Endothelial cell of umbilical vein (primary cell): ENCODE results near the gene EPHA4. TPM values are rescaled to one million over a fixed set of nuclear protein-coding genes. Genes with fewer than 3 reads are reported as not detected.
A peak's percentile ranks its signal among the peaks of the same experiment; 100 is the strongest.

Experiments used
- BruUV-seq: library from RNA; stranded (reverse); fragments of 400-500 nt; replicated peaks from 2 replicates; lab custom pipeline; 2021; lab: Mats Ljungman, UMichigan
- CTCF ChIA-PET: fragments of 300-600, 350-600 bp; sonication (Branson Sonifier 250); formaldehyde crosslinking; loops from one replicate; lab custom pipeline; 2021; ENCODE audit warnings: antibody characterized with exemption, inconsistent platforms; lab: Charles Lee
- POLR2A ChIA-PET: fragments of 300-600, 350-600 bp; sonication (Branson Sonifier 250); formaldehyde crosslinking; loops from one replicate; lab custom pipeline; 2021; ENCODE audit warnings: antibody characterized with exemption, inconsistent platforms; lab: Charles Lee
- DNase-seq: peaks from one replicate; pipeline ENCODE4 v3.0.0-alpha.2; 2011; ENCODE audit warnings: low read depth, low spot score
- FAIRE-seq: peaks from 2 replicates; lab custom pipeline; 2011; peaks lifted over from hg19 to GRCh38; lab: Jason Lieb, UNC
- H2AFZ ChIP-seq: 2 replicates; pipeline ENCODE4 v1.6.0; 2012; ENCODE audit warnings: low read depth, low read length, control low read depth, inconsistent platforms
- H3K27ac ChIP-seq: 2 replicates; pipeline ENCODE4 v1.5.1; 2011; ENCODE audit warnings: low read depth, mild to moderate bottlenecking, control low read depth, low read length, moderate library complexity; ENCODE audit not compliant: insufficient read depth
- H3K27me3 ChIP-seq, 2 experiments: 2 replicates each; pipeline versions ENCODE4 v1.6.0 to v1.6.1; 2011; ENCODE audit warnings: low read length in 2 of 2, mixed read lengths in 1 of 2; ENCODE audit not compliant: control insufficient read depth in 2 of 2, insufficient read depth in 2 of 2
- H3K36me3 ChIP-seq, 2 experiments: 2 replicates in 1 of 2; 3 replicates in 1 of 2; pipeline ENCODE4 v1.5.1; 2011; ENCODE audit warnings: low read length in 2 of 2, mild to moderate bottlenecking in 1 of 2, moderate library complexity in 1 of 2; ENCODE audit not compliant: control insufficient read depth in 2 of 2, insufficient read depth in 2 of 2; ENCODE audit errors: extremely low read depth in 1 of 2
- H3K4me1 ChIP-seq: 3 replicates; pipeline ENCODE4 v1.5.1; 2011; ENCODE audit warnings: mild to moderate bottlenecking, low read length; ENCODE audit not compliant: control insufficient read depth, insufficient read depth; ENCODE audit errors: extremely low read depth
- H3K4me2 ChIP-seq: 2 replicates; pipeline ENCODE4 v1.6.1; 2011; ENCODE audit warnings: low read length, control low read depth, mixed read lengths; ENCODE audit not compliant: insufficient read depth
- H3K4me3 ChIP-seq, 3 experiments: fragments of 200-600 bp in 1 of 3; sonication (generic), shearing (Covaris generic) in 1 of 3; replicated peaks in 1 of 3; 2 replicates each; pipeline ENCODE4 v1.5.1; 2011 to 2016; ENCODE audit warnings: control low read depth in 3 of 3, low read length in 3 of 3, mild to moderate bottlenecking in 2 of 3, inconsistent platforms in 1 of 3, low read depth in 1 of 3, moderate library complexity in 1 of 3; ENCODE audit not compliant: insufficient read depth in 1 of 3
- H3K79me2 ChIP-seq: 2 replicates; pipeline ENCODE4 v1.6.0; 2012; ENCODE audit warnings: low read length, inconsistent platforms; ENCODE audit not compliant: control insufficient read depth, insufficient read depth
- H3K9ac ChIP-seq: replicated peaks from 2 replicates; pipeline ENCODE3; 2011; ENCODE audit warnings: low read length, control low read depth; ENCODE audit not compliant: insufficient read depth; ENCODE audit errors: extremely low read depth
- H3K9me1 ChIP-seq: replicated peaks from 3 replicates; pipeline ENCODE4 v1.6.0; 2011; ENCODE audit warnings: mild to moderate bottlenecking, low read length; ENCODE audit not compliant: control insufficient read depth, insufficient read depth; ENCODE audit errors: extremely low read depth
- H3K9me3 ChIP-seq: replicated peaks from 2 replicates; pipeline ENCODE4 v1.5.1; 2012; ENCODE audit warnings: low read length, inconsistent platforms; ENCODE audit not compliant: control insufficient read depth, insufficient read depth
- H4K20me1 ChIP-seq: replicated peaks from 2 replicates; pipeline ENCODE3; 2011; ENCODE audit warnings: mild to moderate bottlenecking, low read length; ENCODE audit not compliant: control insufficient read depth, insufficient read depth; ENCODE audit errors: extremely low read depth
- EZH2 ChIP-seq: IDR thresholded peaks from 2 replicates; pipeline ENCODE4 v1.6.1; 2012; ENCODE audit warnings: borderline replicate concordance, low read depth, mild to moderate bottlenecking, moderate library complexity, low read length, inconsistent platforms; ENCODE audit not compliant: severe bottlenecking
- FOS ChIP-seq: IDR thresholded peaks from 2 replicates; pipeline ENCODE4 v1.6.1; 2011; ENCODE audit warnings: mild to moderate bottlenecking, low read length, moderate library complexity, borderline replicate concordance; ENCODE audit not compliant: insufficient read depth
- GATA2 ChIP-seq: IDR thresholded peaks from 2 replicates; pipeline ENCODE4 v1.7.0; 2011; ENCODE audit warnings: low read depth, mild to moderate bottlenecking, moderate library complexity, mixed read lengths, low read length; ENCODE audit not compliant: insufficient read length, insufficient read depth
- JUN ChIP-seq: IDR thresholded peaks from 2 replicates; pipeline ENCODE4 v1.6.1; 2011; ENCODE audit warnings: borderline replicate concordance, low read depth; ENCODE audit not compliant: insufficient read length, insufficient read depth
- MAX ChIP-seq: IDR thresholded peaks from 2 replicates; pipeline ENCODE4 v1.6.1; 2011; ENCODE audit not compliant: insufficient read depth, insufficient read length
- MYC ChIP-seq: IDR thresholded peaks from one replicate; pipeline ENCODE4 v1.6.1; 2011; ENCODE audit warnings: mild to moderate bottlenecking, low read depth, low read length
- POLR2A ChIP-seq: IDR thresholded peaks from 2 replicates; pipeline ENCODE4 v1.6.1; 2012; ENCODE audit warnings: low read depth, mild to moderate bottlenecking, control low read depth, low read length
- POLR2AphosphoS5 ChIP-seq: IDR thresholded peaks from 2 replicates; pipeline ENCODE4 v1.6.1; 2012; ENCODE audit warnings: low read depth, mild to moderate bottlenecking, control low read depth, low read length, moderate library complexity; ENCODE audit not compliant: insufficient read depth
- dilution Hi-C: fragments of 300-500 bp; cut with MboI; formaldehyde crosslinking; loops from one replicate; pipeline ENCODE4 v1.15.0; 2019; ENCODE audit warnings: low sequenced_read_pairs; ENCODE audit not compliant: extremely low pct_ligation_motif_present
- intact Hi-C: fragments of 100-400 bp; cut with micrococcal nuclease; formaldehyde crosslinking; loops from one replicate; pipeline ENCODE4 v1.10.0; 2022
- polyA plus RNA-seq, 4 experiments: library from polyadenylated mRNA; depleted of rRNA in 3 of 4; stranded (reverse) in 3 of 4; unstranded in 1 of 4; fragments of >200 nt; gene quantifications; 2 replicates each; pipeline versions ENCODE4 v1.2.1 to v1.2.3, GENCODE V29; 2011 to 2012; ENCODE audit warnings: missing spikeins in 1 of 4
- total RNA-seq: library from RNA; stranded (reverse); gene quantifications from 2 replicates; pipeline ENCODE4 v1.2.3, GENCODE V29; 2021
- TF ChIP-seq, protein P1 (sequence below), 2 donors: IDR thresholded peaks; 1 replicate in 1 of 2; 2 replicates in 1 of 2; pipeline ENCODE4 v1.5.1; 2011; ENCODE audit warnings: low read length in 2 of 2, mild to moderate bottlenecking in 2 of 2, moderate library complexity in 2 of 2, control low read depth in 1 of 2, inconsistent platforms in 1 of 2, low read depth in 1 of 2; ENCODE audit not compliant: insufficient read depth in 1 of 2; ENCODE audit errors: extremely low read depth in 1 of 2

EPHA4 gene
- total and polyA plus RNA-seq, 2 donors (not counting 3 experiments of a cell fraction or from before 2014, with no cell fraction given), result 11.9 to 19.8 TPM

DNA sequence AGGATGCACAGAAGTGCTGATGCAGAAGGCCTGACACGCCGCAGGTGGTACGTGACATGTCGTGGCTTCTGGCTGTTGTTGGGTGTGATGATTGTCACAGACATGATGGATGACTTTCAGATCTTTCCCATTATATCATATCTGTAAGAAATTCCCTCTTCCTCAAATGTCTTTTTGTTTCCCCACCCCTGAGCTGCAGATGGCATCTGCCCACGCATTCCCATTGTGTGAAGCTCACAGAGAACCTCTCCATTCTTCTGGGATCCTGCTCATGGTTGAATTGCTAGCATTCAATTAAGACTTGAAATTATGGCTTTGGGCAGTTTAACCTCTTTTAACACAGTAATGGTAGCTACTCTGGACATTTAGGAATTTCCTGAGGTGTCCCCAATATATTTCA, 28.3 kb upstream of the EPHA4 start:
- intact Hi-C loops (no loop called here), dilution Hi-C loops (no loop called here)
- H3K36me3 ChIP-seq, result no peaks in the 10 kb centered on the region
- H3K79me2 ChIP-seq, result no peaks in the 10 kb centered on the region
- H3K9ac ChIP-seq, result no peak overlapping the region
- no TSS peak for BruUV-seq
- no peak overlapping the region for H2AFZ ChIP-seq
- no peak overlapping the region for H3K4me2 ChIP-seq
- ChIA-PET CTCF (interaction anchor here (1.6 kb wide), 1 partner anchor 9 kb away, joined by 5 read pairs; no protein-coding TSS in a partner anchor), POLR2A (no interaction called here)
- H3K4me1 ChIP-seq, result no peaks in the 10 kb centered on the region
- no peaks in the 10 kb centered on the region for H3K27me3 ChIP-seq
- FAIRE-seq (no peak), DNase-seq (no peak)
- no peaks in the 10 kb centered on the region for H3K9me1 ChIP-seq
- no peak overlapping the region for H3K4me3 ChIP-seq
- H3K9me3 ChIP-seq, result no peaks in the 10 kb centered on the region
- TF ChIP-seq JUN (no peak), MAX (no peak)
- no peaks in the 10 kb centered on the region for H4K20me1 ChIP-seq
- H3K27ac ChIP-seq, result no peak overlapping the region

DNA sequence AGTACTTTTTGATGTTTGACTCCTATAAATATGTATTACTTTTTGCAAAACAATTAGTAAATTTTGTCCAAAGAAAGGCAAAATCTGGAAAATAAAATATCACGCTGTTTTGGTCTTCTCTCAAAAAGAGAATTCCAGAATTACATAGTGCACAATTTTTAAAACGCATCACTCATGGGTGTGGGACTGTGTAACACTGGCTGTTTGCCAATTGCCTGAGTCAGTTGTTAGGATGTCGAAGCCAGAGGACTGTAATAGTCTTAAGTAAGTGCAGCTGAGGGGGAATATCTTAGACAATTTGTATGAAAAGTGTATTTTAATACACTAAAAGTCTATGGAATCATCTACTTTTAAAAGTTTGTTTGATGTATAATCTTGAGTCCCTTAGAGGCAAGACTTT, 24.1 kb upstream of the EPHA4 start:
- intact Hi-C loops, result no loop called here
- no peaks in the 10 kb centered on the region for H3K27me3 ChIP-seq
- dilution Hi-C loops, result no loop called here
- H3K27ac ChIP-seq, result no peak overlapping the region
- no peaks in the 10 kb centered on the region for H3K79me2 ChIP-seq
- no peaks in the 10 kb centered on the region for H3K9me3 ChIP-seq
- ChIA-PET CTCF (no interaction called here), POLR2A (no interaction called here)
- no peak overlapping the region for H3K4me2 ChIP-seq
- no peaks in the 10 kb centered on the region for H4K20me1 ChIP-seq
- no peak for FAIRE-seq
- BruUV-seq, result no TSS peak
- H3K9ac ChIP-seq, result no peak overlapping the region
- TF ChIP-seq, protein P1, sequence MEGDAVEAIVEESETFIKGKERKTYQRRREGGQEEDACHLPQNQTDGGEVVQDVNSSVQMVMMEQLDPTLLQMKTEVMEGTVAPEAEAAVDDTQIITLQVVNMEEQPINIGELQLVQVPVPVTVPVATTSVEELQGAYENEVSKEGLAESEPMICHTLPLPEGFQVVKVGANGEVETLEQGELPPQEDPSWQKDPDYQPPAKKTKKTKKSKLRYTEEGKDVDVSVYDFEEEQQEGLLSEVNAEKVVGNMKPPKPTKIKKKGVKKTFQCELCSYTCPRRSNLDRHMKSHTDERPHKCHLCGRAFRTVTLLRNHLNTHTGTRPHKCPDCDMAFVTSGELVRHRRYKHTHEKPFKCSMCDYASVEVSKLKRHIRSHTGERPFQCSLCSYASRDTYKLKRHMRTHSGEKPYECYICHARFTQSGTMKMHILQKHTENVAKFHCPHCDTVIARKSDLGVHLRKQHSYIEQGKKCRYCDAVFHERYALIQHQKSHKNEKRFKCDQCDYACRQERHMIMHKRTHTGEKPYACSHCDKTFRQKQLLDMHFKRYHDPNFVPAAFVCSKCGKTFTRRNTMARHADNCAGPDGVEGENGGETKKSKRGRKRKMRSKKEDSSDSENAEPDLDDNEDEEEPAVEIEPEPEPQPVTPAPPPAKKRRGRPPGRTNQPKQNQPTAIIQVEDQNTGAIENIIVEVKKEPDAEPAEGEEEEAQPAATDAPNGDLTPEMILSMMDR (IDR thresholded peaks at IDR 0.05; ENCODE audit: extremely low read depth in 1 of 2, insufficient read depth in 1 of 2, low read depth in 1 of 2, low read length in 2 of 2), result no peak
- no peak for TF ChIP-seq POLR2A
- TF ChIP-seq EZH2, result no peak
- TF ChIP-seq FOS, result no peak
- TF ChIP-seq GATA2, result no peak
- TF ChIP-seq POLR2AphosphoS5, result no peak
- no peak for TF ChIP-seq MYC
- TF ChIP-seq JUN, result no peak
- no peak for TF ChIP-seq MAX
- no peak overlapping the region for H2AFZ ChIP-seq
- no peaks in the 10 kb centered on the region for H3K36me3 ChIP-seq
- H3K4me1 ChIP-seq, result no peaks in the 10 kb centered on the region
- peak; percentile 13 for DNase-seq
- H3K4me3 ChIP-seq, result no peak overlapping the region
- H3K9me1 ChIP-seq, result no peaks in the 10 kb centered on the region
